Ascending aorta (tissue), 2 donors: Measurements from ENCODE around the gene SLC6A8. TPM values are rescaled to one million over a fixed set of nuclear protein-coding genes. Genes with fewer than 3 reads are reported as not detected.

ENCODE experiments used
- DNase-seq, 2 donors: peaks; one replicate each; pipeline ENCODE4 v3.0.0-alpha.2; 2019; ENCODE audit warnings: low spot score in 2 of 2
- H3K27ac ChIP-seq, 2 donors: fragments of 200-600 bp; sonication (generic); one replicate each; pipeline ENCODE4 v1.5.1; 2016 to 2017; ENCODE audit warnings: mild to moderate bottlenecking in 1 of 2
- H3K27me3 ChIP-seq: fragments of 200-600 bp; sonication (generic); one replicate; pipeline ENCODE4 v1.5.1; 2017
- H3K36me3 ChIP-seq, 2 donors: fragments of 200-600 bp; sonication (generic); one replicate each; pipeline ENCODE4 v1.5.1; 2016
- H3K4me1 ChIP-seq, 2 donors: fragments of 200-600 bp; sonication (generic); one replicate each; pipeline ENCODE4 v1.5.1; 2016 to 2017; ENCODE audit warnings: mild to moderate bottlenecking in 1 of 2
- H3K4me3 ChIP-seq, 2 donors: fragments of 200-600 bp; sonication (generic); one replicate each; pipeline ENCODE4 v1.5.1; 2016 to 2017; ENCODE audit warnings: mild to moderate bottlenecking in 1 of 2
- H3K9me3 ChIP-seq, 2 donors: fragments of 200-600 bp; sonication (generic); one replicate each; pipeline ENCODE4 v1.5.1; 2016
- CTCF ChIP-seq, 3 experiments: fragments of 200-600 bp in 2 of 3; fragments of 450-650 bp in 1 of 3; sonication (generic) in 2 of 3; IDR thresholded peaks; one replicate each; pipeline ENCODE4 v1.5.1; 2016 to 2019; ENCODE audit warnings: antibody characterized with exemption in 3 of 3, mild to moderate bottlenecking in 1 of 3, moderate library complexity in 1 of 3
- intact Hi-C: fragments of 100-400 bp; cut with DNase I; formaldehyde crosslinking; loops from one replicate; pipeline ENCODE4 v1.15.1; 2023
- total RNA-seq: library from RNA; depleted of rRNA; stranded (reverse); fragments of >200 nt; gene quantifications from one replicate; pipeline ENCODE4 v1.1.0, GENCODE V29; 2016

SLC6A8 gene
- total RNA-seq, 1 donor from 2014 or later, result 44.2 TPM

GRCh38 chrX:153707406-153707805 lies 19.7 kb downstream of the SLC6A8 start:
- Histone ChIP-seq H3K36me3 (peaks cover 4 to 6% of the 10 kb centered on the region in 2 donors), H3K27ac (no peak overlapping the region), H3K4me3 (no peak overlapping the region), H3K9me3 (no peaks in the 10 kb centered on the region), H3K27me3 (no peaks in the 10 kb centered on the region), H3K4me1 (no peaks in the 10 kb centered on the region)
- no peak for DNase-seq
- no peak for TF ChIP-seq CTCF (IDR thresholded peaks at IDR 0.05)
- intact Hi-C loops, result no loop called here

- Histone ChIP-seq H3K4me1 (no peaks in the 10 kb centered on the region), H3K27me3 (no peaks in the 10 kb centered on the region), H3K4me3 (no peak overlapping the region), H3K9me3 (no peaks in the 10 kb centered on the region), H3K27ac (peak overlapping the region in 1 of 2 donors; percentile 18), H3K36me3 (peaks cover 6 to 9% of the 10 kb centered on the region in 2 donors)
- intact Hi-C loops, result loop anchor here (1.0 kb wide), 1 partner anchor 98 kb away; no protein-coding TSS in a partner anchor
- peak; percentile 59 to 66 (median 64) for TF ChIP-seq CTCF (IDR thresholded peaks at IDR 0.05)
- DNase-seq, result no peak
Observed at GRCh38 chrX:153708415-153708814, 20.7 kb downstream of the SLC6A8 start.

- no peaks in the 10 kb centered on the region for H3K4me1 ChIP-seq
- no peaks in the 10 kb centered on the region for H3K27me3 ChIP-seq
- intact Hi-C loops, result no loop called here
- TF ChIP-seq CTCF (IDR thresholded peaks at IDR 0.05), result no peak
- H3K36me3 ChIP-seq, result peaks cover 6 to 23% of the 10 kb centered on the region in 2 donors
- H3K4me3 ChIP-seq, result no peak overlapping the region
- no peaks in the 10 kb centered on the region for H3K9me3 ChIP-seq
- no peak overlapping the region for H3K27ac ChIP-seq
- no peak for DNase-seq
Observed at GRCh38 chrX:153709726-153710674, 22.3 kb downstream of the SLC6A8 start.

GRCh38 chrX:153714256-153714655 lies 26.5 kb downstream of the SLC6A8 start:
- TF ChIP-seq CTCF (IDR thresholded peaks at IDR 0.05), result no peak
- Histone ChIP-seq H3K9me3 (no peaks in the 10 kb centered on the region), H3K4me1 (no peaks in the 10 kb centered on the region), H3K27me3 (no peaks in the 10 kb centered on the region), H3K27ac (no peak overlapping the region), H3K4me3 (no peak overlapping the region), H3K36me3 (peaks cover 10 to 42% of the 10 kb centered on the region in 2 donors)
- intact Hi-C loops, result no loop called here
- no peak for DNase-seq

GRCh38 chrX:153717445-153717844 lies 29.7 kb downstream of the SLC6A8 start:
- H3K4me1 ChIP-seq, result no peaks in the 10 kb centered on the region
- H3K36me3 ChIP-seq, result peaks cover 21 to 53% of the 10 kb centered on the region in 2 donors
- no peaks in the 10 kb centered on the region for H3K9me3 ChIP-seq
- H3K27me3 ChIP-seq, result no peaks in the 10 kb centered on the region
- DNase-seq, result no peak
- no peak overlapping the region for H3K4me3 ChIP-seq
- no peak for TF ChIP-seq CTCF (IDR thresholded peaks at IDR 0.05)
- intact Hi-C loops, result no loop called here
- no peak overlapping the region for H3K27ac ChIP-seq
